PC-9 (cell line): ENCODE results near the gene ZNF592.

ENCODE experiments used
- CTCF ChIP-seq: fragments of 200-600 bp; sonication (generic); conservative IDR thresholded peaks from 2 replicates; pipeline ENCODE4 v1.6.1; 2017; ENCODE audit warnings: mixed run types, antibody characterized with exemption, mild to moderate bottlenecking, moderate library complexity
- EZH2 ChIP-seq: fragments of 200-600 bp; sonication (generic); IDR thresholded peaks from 2 replicates; pipeline ENCODE4 v1.8.0; 2017; ENCODE audit warnings: antibody characterized with exemption, low read depth

DNA sequence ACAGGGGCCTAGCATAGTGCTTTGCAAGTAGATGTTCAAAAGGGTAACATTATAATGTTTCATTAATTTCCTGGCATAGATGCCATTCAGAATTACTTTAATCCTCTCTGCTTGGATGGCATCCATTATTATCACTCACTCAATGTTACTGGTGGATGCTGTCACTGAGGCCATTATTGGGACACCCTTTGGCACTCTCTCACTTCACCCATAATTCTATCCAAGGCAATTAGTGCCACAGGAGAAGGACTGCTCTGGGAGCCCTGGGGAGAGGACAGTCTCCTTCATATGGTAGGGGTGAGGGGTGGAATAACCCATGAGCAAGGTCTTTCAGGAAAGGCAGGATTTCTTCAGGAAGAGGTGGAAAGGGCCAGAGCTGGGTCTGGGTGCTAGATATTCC, 107.4 kb downstream of the ZNF592 start:
- TF ChIP-seq CTCF (no peak), EZH2 (no peak)
